Lower leg skin (tissue), 3 donors: ENCODE results near the gene EYS.

Experiments
- CTCF ChIP-seq, 3 donors: fragments of 450-650 bp; IDR thresholded peaks; one replicate each; pipeline ENCODE4 v1.5.1; 2016; ENCODE audit warnings: antibody characterized with exemption in 3 of 3, mild to moderate bottlenecking in 3 of 3, moderate library complexity in 2 of 3
- POLR2A ChIP-seq, 2 donors: fragments of 450-650 bp; IDR thresholded peaks; one replicate each; pipeline ENCODE4 v1.6.1; 2016 to 2017; ENCODE audit warnings: antibody characterized with exemption in 2 of 2, mild to moderate bottlenecking in 1 of 2, moderate library complexity in 1 of 2

- no peak for TF ChIP-seq CTCF (IDR thresholded peaks at IDR 0.05)
- no peak for TF ChIP-seq POLR2A (IDR thresholded peaks at IDR 0.05)
Observed at GRCh38 chr6:63730311-63730710, 1976.7 kb downstream of the EYS start.
